ENCODE results near the gene SDF2L1. TPM values are rescaled to one million over a fixed set of nuclear protein-coding genes. Genes with fewer than 3 reads are reported as not detected.

Gene SDF2L1
- total RNA-seq, 4 donors from 2014 or later, result 60.2 to 444 (median 210) TPM

- peaks cover 0 to 19% of the 10 kb centered on the region in 2 donors for H3K4me1 ChIP-seq
- peaks cover 14 to 41% of the 10 kb centered on the region in 2 donors for H3K36me3 ChIP-seq
- H3K27ac ChIP-seq, result peak overlapping the region in 2 of 3 donors; percentile 27 to 45
- no peaks in the 10 kb centered on the region for H3K9me3 ChIP-seq
- DNase-seq, result peak; percentile 47 to 63
- no peak for TF ChIP-seq POLR2A (IDR thresholded peaks at IDR 0.05)
- TF ChIP-seq, protein P1, sequence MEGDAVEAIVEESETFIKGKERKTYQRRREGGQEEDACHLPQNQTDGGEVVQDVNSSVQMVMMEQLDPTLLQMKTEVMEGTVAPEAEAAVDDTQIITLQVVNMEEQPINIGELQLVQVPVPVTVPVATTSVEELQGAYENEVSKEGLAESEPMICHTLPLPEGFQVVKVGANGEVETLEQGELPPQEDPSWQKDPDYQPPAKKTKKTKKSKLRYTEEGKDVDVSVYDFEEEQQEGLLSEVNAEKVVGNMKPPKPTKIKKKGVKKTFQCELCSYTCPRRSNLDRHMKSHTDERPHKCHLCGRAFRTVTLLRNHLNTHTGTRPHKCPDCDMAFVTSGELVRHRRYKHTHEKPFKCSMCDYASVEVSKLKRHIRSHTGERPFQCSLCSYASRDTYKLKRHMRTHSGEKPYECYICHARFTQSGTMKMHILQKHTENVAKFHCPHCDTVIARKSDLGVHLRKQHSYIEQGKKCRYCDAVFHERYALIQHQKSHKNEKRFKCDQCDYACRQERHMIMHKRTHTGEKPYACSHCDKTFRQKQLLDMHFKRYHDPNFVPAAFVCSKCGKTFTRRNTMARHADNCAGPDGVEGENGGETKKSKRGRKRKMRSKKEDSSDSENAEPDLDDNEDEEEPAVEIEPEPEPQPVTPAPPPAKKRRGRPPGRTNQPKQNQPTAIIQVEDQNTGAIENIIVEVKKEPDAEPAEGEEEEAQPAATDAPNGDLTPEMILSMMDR (IDR thresholded peaks at IDR 0.05), result no peak
- 68 to 69% methylated on average over 12 to 20 of the region's 20 CpGs for WGBS, 2 donors
- H3K27me3 ChIP-seq, result no peaks in the 10 kb centered on the region
- intact Hi-C loops (cut with DNase I), result no loop called here
- H3K4me3 ChIP-seq (replicated peaks in 1 of 3), result no peak overlapping the region
These were observed 40.5 kb downstream of the SDF2L1 start for GRCh38 chr22:21682385-21683175.

- Histone ChIP-seq H3K9me3 (no peaks in the 10 kb centered on the region), H3K27me3 (no peaks in the 10 kb centered on the region), H3K36me3 (peaks cover 14 to 49% of the 10 kb centered on the region in 2 donors), H3K4me1 (peaks cover 0 to 19% of the 10 kb centered on the region in 2 donors), H3K4me3 (replicated peaks in 1 of 3) (no peak overlapping the region), H3K27ac (no peak overlapping the region)
- intact Hi-C loops (cut with DNase I), result no loop called here
- TF ChIP-seq POLR2A (IDR thresholded peaks at IDR 0.05), result no peak
- TF ChIP-seq, protein P1 (IDR thresholded peaks at IDR 0.05), result no peak
- DNase-seq, result no peak
- 92 to 100% methylated on average over 3 to 7 of the region's 7 CpGs for WGBS, 2 donors
These were observed 41.3 kb downstream of the SDF2L1 start for GRCh38 chr22:21683401-21683811.

- no peak overlapping the region for H3K4me3 ChIP-seq (replicated peaks in 1 of 3)
- H3K36me3 ChIP-seq, result peaks cover 17 to 58% of the 10 kb centered on the region in 2 donors
- TF ChIP-seq, protein P1 (IDR thresholded peaks at IDR 0.05), result no peak
- TF ChIP-seq POLR2A (IDR thresholded peaks at IDR 0.05), result no peak
- intact Hi-C loops (cut with DNase I), result no loop called here
- no peak overlapping the region for H3K27ac ChIP-seq
- peaks cover 0 to 19% of the 10 kb centered on the region in 2 donors for H3K4me1 ChIP-seq
- H3K9me3 ChIP-seq, result no peaks in the 10 kb centered on the region
- no peaks in the 10 kb centered on the region for H3K27me3 ChIP-seq
- WGBS, 2 donors, result 90 to 92% methylated on average over 18 to 19 of the region's 19 CpGs
- no peak for DNase-seq
These were observed 42.5 kb downstream of the SDF2L1 start for GRCh38 chr22:21684492-21685163.

- DNase-seq, result no peak
- intact Hi-C loops (cut with DNase I), result no loop called here
- no peak overlapping the region for H3K4me3 ChIP-seq (replicated peaks in 1 of 3)
- 91 to 95% methylated on average over 7 of the region's 8 CpGs for WGBS, 2 donors
- H3K27me3 ChIP-seq, result no peaks in the 10 kb centered on the region
- H3K27ac ChIP-seq, result no peak overlapping the region
- H3K36me3 ChIP-seq, result peaks cover 20 to 58% of the 10 kb centered on the region in 2 donors
- no peaks in the 10 kb centered on the region for H3K9me3 ChIP-seq
- TF ChIP-seq, protein P1 (IDR thresholded peaks at IDR 0.05), result no peak
- TF ChIP-seq POLR2A (IDR thresholded peaks at IDR 0.05), result no peak
- peaks cover 4 to 24% of the 10 kb centered on the region in 2 donors for H3K4me1 ChIP-seq
These were observed 43.0 kb downstream of the SDF2L1 start for GRCh38 chr22:21685164-21685513.

DNA sequence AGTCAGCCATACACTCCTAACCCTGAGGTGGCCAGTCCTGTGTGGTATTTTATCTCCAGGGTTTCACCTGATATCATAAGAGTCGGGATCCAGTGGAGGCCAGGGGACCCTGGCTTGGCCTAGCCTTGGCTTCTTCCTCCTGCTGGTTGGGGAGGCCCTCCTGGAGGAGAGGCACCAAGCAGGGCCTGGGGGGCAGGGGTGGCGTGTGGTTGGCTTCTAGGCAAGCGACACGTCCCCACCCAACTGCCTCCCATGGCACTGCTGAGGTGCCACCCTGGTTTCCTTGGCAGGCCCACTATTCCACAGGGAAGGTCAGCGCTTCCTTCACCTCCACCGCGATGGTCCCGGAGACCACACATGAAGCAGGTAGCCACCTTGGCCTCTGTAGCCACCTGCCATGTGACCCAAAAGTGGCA lies 44.1 kb downstream of the SDF2L1 start:
- H3K27me3 ChIP-seq, result no peaks in the 10 kb centered on the region
- WGBS, 2 donors, result 95 to 96% methylated on average over 8 of the region's 8 CpGs

More for the DNA sequence above, 44.1 kb downstream of the SDF2L1 start:
- H3K4me3 ChIP-seq (replicated peaks in 1 of 3), result no peak overlapping the region
- no peak overlapping the region for H3K27ac ChIP-seq
- no peak for DNase-seq
- TF ChIP-seq, protein P1 (IDR thresholded peaks at IDR 0.05), result no peak
- TF ChIP-seq POLR2A (IDR thresholded peaks at IDR 0.05), result no peak
- H3K9me3 ChIP-seq, result no peaks in the 10 kb centered on the region
- intact Hi-C loops (cut with DNase I), result no loop called here
- H3K36me3 ChIP-seq, result peaks cover 20 to 55% of the 10 kb centered on the region in 2 donors
- peaks cover 7 to 26% of the 10 kb centered on the region in 2 donors for H3K4me1 ChIP-seq

Measured in thyroid gland (tissue), 4 donors.